DOHH2 (cell line): ENCODE measurements around the gene METTL2B.
"Not testable (repeated sequence)": the region's sequence is repeated elsewhere in the genome, so short reads cannot be mapped to it uniquely, and the experiment has no call there.

Experiments
- CTCF ChIP-seq: fragments of 200-600 bp; sonication (generic); IDR thresholded peaks from one replicate; pipeline ENCODE4 v1.5.1; 2014; ENCODE audit warnings: antibody characterized with exemption, mild to moderate bottlenecking, low read depth, low read length; ENCODE audit not compliant: poor library complexity, severe bottlenecking
- EZH2phosphoT487 ChIP-seq: fragments of 200-600 bp; sonication (generic); IDR thresholded peaks from 2 replicates; pipeline ENCODE4 v1.6.1; 2017; ENCODE audit warnings: borderline replicate concordance, mild to moderate bottlenecking, antibody characterized with exemption, low read length, moderate library complexity, mixed read lengths

- TF ChIP-seq CTCF, result peak; percentile 4
- not testable (repeated sequence) for TF ChIP-seq EZH2phosphoT487
These were observed 53.7 kb downstream of the METTL2B start for GRCh38 chr7:128530121-128530854.
